ENCODE results near the gene CSF2.
A peak's percentile ranks its signal among the peaks of the same experiment; 100 is the strongest.

CSF2 gene

DNA sequence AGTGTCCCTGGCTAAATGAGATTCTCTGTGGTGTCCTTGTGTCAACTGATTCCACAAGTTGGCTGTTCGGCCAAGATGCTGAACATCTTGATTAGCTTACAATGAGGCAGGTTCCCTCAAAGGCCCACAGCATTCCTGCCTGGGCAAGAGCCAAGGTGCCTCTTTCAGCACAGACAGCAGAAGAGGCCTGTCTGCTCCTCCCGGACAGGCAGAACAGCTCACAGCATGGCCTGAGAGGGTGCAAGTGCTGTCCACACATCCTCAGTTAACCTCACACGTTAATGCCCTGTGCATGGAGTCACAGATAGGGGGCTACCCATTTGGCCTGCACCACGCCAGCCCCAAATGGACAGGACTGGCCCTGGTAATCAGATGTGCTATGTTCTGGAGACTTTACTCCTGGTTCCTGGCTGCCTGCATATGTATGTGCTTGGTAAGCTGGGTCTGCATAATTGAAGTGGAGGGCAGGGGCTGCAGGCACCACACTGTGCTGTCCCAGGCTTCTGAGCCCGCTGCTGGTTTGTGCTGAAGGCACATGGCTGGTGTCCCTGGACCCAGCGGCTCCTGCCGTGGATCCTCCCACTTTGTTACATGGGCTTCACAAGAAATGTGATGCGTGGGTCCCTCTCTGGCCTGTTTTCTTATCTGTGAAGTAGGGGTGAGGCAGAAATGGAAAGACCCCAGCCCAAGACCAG lies 8.9 kb downstream of the CSF2 start:
- H2AK5ac ChIP-seq (ENCODE audit: low read length): no peak overlapping the region
- H3K56ac ChIP-seq (ENCODE audit: low read length): no peak overlapping the region
- no peak for DNase-seq
- H2BK120ac ChIP-seq (ENCODE audit: low read depth, low read length): no peak overlapping the region
- H4K8ac ChIP-seq (ENCODE audit: low read depth, low read length): no peak overlapping the region
- no peaks in the 10 kb centered on the region for H3K36me3 ChIP-seq (ENCODE audit: control insufficient read depth, insufficient read depth, low read length)
- H3K27ac ChIP-seq (ENCODE audit: low read depth, low read length): no peak overlapping the region
- H4K5ac ChIP-seq (ENCODE audit: low read length): no peak overlapping the region
- no peak overlapping the region for H3K9ac ChIP-seq (ENCODE audit: low read length)
- WGBS (ENCODE audit: extremely low coverage, insufficient coverage, low lambda C conversion rate): no CpG with 5 or more reads among the region's 8 CpGs
- H3K4ac ChIP-seq (ENCODE audit: low read depth, low read length): no peak overlapping the region
- H3K23ac ChIP-seq (ENCODE audit: low read length): no peak overlapping the region
- H2BK15ac ChIP-seq (replicated peaks; ENCODE audit: low read depth): no peak overlapping the region
- H3K4me2 ChIP-seq (ENCODE audit: low read length): no peak overlapping the region
- H3K79me2 ChIP-seq (ENCODE audit: control insufficient read depth, insufficient read depth, low read length): no peaks in the 10 kb centered on the region
- H2BK5ac ChIP-seq (ENCODE audit: low read length): no peak overlapping the region
- H3K4me3 ChIP-seq (ENCODE audit: low read length): no peak overlapping the region
- no peaks in the 10 kb centered on the region for H3K4me1 ChIP-seq (ENCODE audit: control insufficient read depth, low read depth, low read length)
- no peaks in the 10 kb centered on the region for H3K79me1 ChIP-seq (ENCODE audit: low read length)
- no peak overlapping the region for H3K18ac ChIP-seq (ENCODE audit: low read length)
- no peaks in the 10 kb centered on the region for H3K27me3 ChIP-seq (ENCODE audit: insufficient read depth, low read length, poor library complexity)

DNA sequence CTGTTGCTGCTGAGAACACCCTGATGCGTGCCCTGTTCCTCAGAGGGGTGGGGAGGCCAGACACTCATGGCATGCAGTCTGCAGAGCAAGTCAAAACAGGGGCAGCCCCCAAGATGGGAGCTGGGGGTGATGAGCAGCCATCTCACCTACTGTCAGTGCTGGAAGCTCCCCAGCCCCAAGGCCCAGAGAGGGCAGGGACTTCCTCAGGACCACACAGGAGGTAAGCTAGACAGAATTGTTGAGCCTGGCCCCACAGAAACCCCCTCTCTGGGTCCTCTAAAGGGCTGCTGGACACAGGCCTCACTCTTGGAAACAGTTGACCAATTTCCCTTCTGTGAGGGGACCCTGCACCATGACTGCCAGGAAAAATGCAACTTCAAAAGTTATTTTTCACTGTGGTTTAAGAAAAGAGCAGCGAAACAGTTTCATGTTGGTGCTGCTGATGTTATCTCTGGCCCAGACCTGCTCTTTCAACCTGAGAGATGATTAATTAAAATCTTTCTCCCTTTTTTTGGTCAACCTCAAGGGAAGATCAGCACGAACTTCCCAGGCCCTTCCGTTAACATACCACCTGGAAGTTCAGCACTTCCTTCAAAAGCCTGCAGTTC lies 9.6 kb downstream of the CSF2 start:
- Histone ChIP-seq H2BK5ac (ENCODE audit: low read length) (no peak overlapping the region), H2AK5ac (ENCODE audit: low read length) (no peak overlapping the region), H3K9ac (ENCODE audit: low read length) (no peak overlapping the region), H3K4ac (ENCODE audit: low read depth, low read length) (no peak overlapping the region), H4K8ac (ENCODE audit: low read depth, low read length) (no peak overlapping the region), H3K27ac (ENCODE audit: low read depth, low read length) (no peak overlapping the region), H3K4me2 (ENCODE audit: low read length) (no peak overlapping the region), H3K79me1 (ENCODE audit: low read length) (no peaks in the 10 kb centered on the region), H2BK15ac (replicated peaks; ENCODE audit: low read depth) (no peak overlapping the region), H4K5ac (ENCODE audit: low read length) (no peak overlapping the region), H3K4me3 (ENCODE audit: low read length) (no peak overlapping the region), H3K4me1 (ENCODE audit: control insufficient read depth, low read depth, low read length) (no peaks in the 10 kb centered on the region), H3K18ac (ENCODE audit: low read length) (no peak overlapping the region), H3K36me3 (ENCODE audit: control insufficient read depth, insufficient read depth, low read length) (no peaks in the 10 kb centered on the region), H3K23ac (ENCODE audit: low read length) (no peak overlapping the region), H2BK120ac (ENCODE audit: low read depth, low read length) (no peak overlapping the region), H3K27me3 (ENCODE audit: insufficient read depth, low read length, poor library complexity) (no peaks in the 10 kb centered on the region), H3K56ac (ENCODE audit: low read length) (no peak overlapping the region), H3K79me2 (ENCODE audit: control insufficient read depth, insufficient read depth, low read length) (no peaks in the 10 kb centered on the region)
- WGBS (ENCODE audit: extremely low coverage, insufficient coverage, low lambda C conversion rate): no CpG with 5 or more reads among the region's 4 CpGs
- DNase-seq: no peak

DNA sequence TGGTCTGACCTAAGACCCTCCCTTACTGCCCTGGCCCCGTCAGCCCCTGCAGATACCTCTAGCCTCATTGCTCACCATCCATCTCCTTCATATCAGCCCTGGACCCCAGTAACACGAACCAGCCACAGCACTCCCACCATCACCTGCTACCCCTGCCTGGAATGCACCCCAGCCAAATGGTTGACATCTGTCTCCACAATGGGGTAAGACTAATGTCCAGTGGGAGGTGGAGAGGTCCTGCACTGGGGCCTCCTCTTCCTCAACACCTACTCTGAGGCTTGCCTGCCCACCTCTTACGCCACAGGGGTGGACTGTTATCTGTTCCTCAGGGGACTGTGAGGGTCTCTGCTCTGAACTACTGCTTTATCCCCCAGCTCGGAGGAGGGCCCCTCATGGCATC lies 12.1 kb downstream of the CSF2 start:
- Histone ChIP-seq H3K79me1 (ENCODE audit: low read length) (no peaks in the 10 kb centered on the region), H3K9ac (ENCODE audit: low read length) (no peak overlapping the region), H4K8ac (ENCODE audit: low read depth, low read length) (no peak overlapping the region), H3K27me3 (ENCODE audit: insufficient read depth, low read length, poor library complexity) (no peaks in the 10 kb centered on the region), H3K36me3 (ENCODE audit: control insufficient read depth, insufficient read depth, low read length) (no peaks in the 10 kb centered on the region), H3K18ac (ENCODE audit: low read length) (no peak overlapping the region), H3K23ac (ENCODE audit: low read length) (no peak overlapping the region), H3K27ac (ENCODE audit: low read depth, low read length) (no peak overlapping the region), H3K56ac (ENCODE audit: low read length) (no peak overlapping the region), H4K5ac (ENCODE audit: low read length) (no peak overlapping the region), H2AK5ac (ENCODE audit: low read length) (no peak overlapping the region), H3K4ac (ENCODE audit: low read depth, low read length) (no peak overlapping the region), H2BK5ac (ENCODE audit: low read length) (no peak overlapping the region), H3K79me2 (ENCODE audit: control insufficient read depth, insufficient read depth, low read length) (no peaks in the 10 kb centered on the region), H3K4me1 (ENCODE audit: control insufficient read depth, low read depth, low read length) (no peaks in the 10 kb centered on the region), H2BK15ac (replicated peaks; ENCODE audit: low read depth) (no peak overlapping the region), H2BK120ac (ENCODE audit: low read depth, low read length) (no peak overlapping the region), H3K4me2 (ENCODE audit: low read length) (no peak overlapping the region), H3K4me3 (ENCODE audit: low read length) (no peak overlapping the region)
- WGBS (ENCODE audit: extremely low coverage, insufficient coverage, low lambda C conversion rate): no CpG with 5 or more reads among the region's 4 CpGs
- DNase-seq: no peak

- no peaks in the 10 kb centered on the region for H3K36me3 ChIP-seq (ENCODE audit: control insufficient read depth, insufficient read depth, low read length)
- no peaks in the 10 kb centered on the region for H3K4me1 ChIP-seq (ENCODE audit: control insufficient read depth, low read depth, low read length)
- H3K18ac ChIP-seq (ENCODE audit: low read length): no peak overlapping the region
- no peaks in the 10 kb centered on the region for H3K27me3 ChIP-seq (ENCODE audit: insufficient read depth, low read length, poor library complexity)
- H3K9ac ChIP-seq (ENCODE audit: low read length): no peak overlapping the region
- WGBS (ENCODE audit: extremely low coverage, insufficient coverage, low lambda C conversion rate): no CpG with 5 or more reads among the region's 2 CpGs
- H3K4me2 ChIP-seq (ENCODE audit: low read length): no peak overlapping the region
- peak; percentile 13 for DNase-seq
- H2AK5ac ChIP-seq (ENCODE audit: low read length): no peak overlapping the region
- no peaks in the 10 kb centered on the region for H3K79me2 ChIP-seq (ENCODE audit: control insufficient read depth, insufficient read depth, low read length)
- no peak overlapping the region for H4K8ac ChIP-seq (ENCODE audit: low read depth, low read length)
- no peak overlapping the region for H3K4me3 ChIP-seq (ENCODE audit: low read length)
- H3K79me1 ChIP-seq (ENCODE audit: low read length): no peaks in the 10 kb centered on the region
- H3K56ac ChIP-seq (ENCODE audit: low read length): no peak overlapping the region
- no peak overlapping the region for H3K4ac ChIP-seq (ENCODE audit: low read depth, low read length)
- no peak overlapping the region for H4K5ac ChIP-seq (ENCODE audit: low read length)
- H2BK5ac ChIP-seq (ENCODE audit: low read length): no peak overlapping the region
- no peak overlapping the region for H2BK15ac ChIP-seq (replicated peaks; ENCODE audit: low read depth)
- no peak overlapping the region for H2BK120ac ChIP-seq (ENCODE audit: low read depth, low read length)
- H3K23ac ChIP-seq (ENCODE audit: low read length): no peak overlapping the region
- H3K27ac ChIP-seq (ENCODE audit: low read depth, low read length): no peak overlapping the region
Measured at GRCh38 chr5:132086277-132086794, 12.7 kb downstream of the CSF2 start.

GRCh38 chr5:132087176-132087575 lies 13.6 kb downstream of the CSF2 start:
- H3K4ac ChIP-seq (ENCODE audit: low read depth, low read length): no peak overlapping the region
- H3K23ac ChIP-seq (ENCODE audit: low read length): no peak overlapping the region
- H2BK15ac ChIP-seq (replicated peaks; ENCODE audit: low read depth): no peak overlapping the region
- H3K4me1 ChIP-seq (ENCODE audit: control insufficient read depth, low read depth, low read length): no peaks in the 10 kb centered on the region
- H3K4me3 ChIP-seq (ENCODE audit: low read length): no peak overlapping the region
- H3K36me3 ChIP-seq (ENCODE audit: control insufficient read depth, insufficient read depth, low read length): no peaks in the 10 kb centered on the region
- no peak overlapping the region for H3K18ac ChIP-seq (ENCODE audit: low read length)
- no peaks in the 10 kb centered on the region for H3K79me1 ChIP-seq (ENCODE audit: low read length)
- no peaks in the 10 kb centered on the region for H3K79me2 ChIP-seq (ENCODE audit: control insufficient read depth, insufficient read depth, low read length)
- no peak overlapping the region for H3K4me2 ChIP-seq (ENCODE audit: low read length)
- no peak overlapping the region for H2BK5ac ChIP-seq (ENCODE audit: low read length)
- H3K27me3 ChIP-seq (ENCODE audit: insufficient read depth, low read length, poor library complexity): no peaks in the 10 kb centered on the region
- no peak overlapping the region for H3K9ac ChIP-seq (ENCODE audit: low read length)
- DNase-seq: no peak
- no peak overlapping the region for H3K27ac ChIP-seq (ENCODE audit: low read depth, low read length)
- no peak overlapping the region for H3K56ac ChIP-seq (ENCODE audit: low read length)
- H2BK120ac ChIP-seq (ENCODE audit: low read depth, low read length): no peak overlapping the region
- no peak overlapping the region for H4K5ac ChIP-seq (ENCODE audit: low read length)
- no CpG with 5 or more reads among the region's 6 CpGs for WGBS (ENCODE audit: extremely low coverage, insufficient coverage, low lambda C conversion rate)
- H2AK5ac ChIP-seq (ENCODE audit: low read length): no peak overlapping the region
- no peak overlapping the region for H4K8ac ChIP-seq (ENCODE audit: low read depth, low read length)

Data from mesendoderm (in vitro differentiated cells).